ENCODE data around the gene PDE3A.

DNA sequence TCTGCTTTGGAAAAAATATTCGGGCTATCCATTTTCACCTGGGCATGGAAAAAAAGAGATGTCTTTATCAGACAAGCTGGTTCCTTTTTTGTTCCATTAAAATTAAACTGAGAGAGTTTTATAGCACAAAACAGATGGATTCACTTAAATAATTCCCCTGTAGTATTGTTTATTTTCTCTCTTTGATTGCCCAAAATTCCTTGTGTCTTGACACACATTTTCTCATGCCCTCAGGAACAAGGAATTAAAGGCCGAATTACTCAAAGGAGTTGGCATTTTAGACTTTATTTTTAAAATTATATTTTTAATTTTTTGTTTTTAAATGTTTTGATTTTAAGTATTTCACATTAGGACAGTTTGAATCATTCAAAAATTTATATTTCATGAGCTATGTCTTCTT lies 257.2 kb downstream of the PDE3A start:
- TF ChIP-seq POLR2AphosphoS5 (IDR thresholded peaks at IDR 0.05): no peak
- TF ChIP-seq, protein P1, sequence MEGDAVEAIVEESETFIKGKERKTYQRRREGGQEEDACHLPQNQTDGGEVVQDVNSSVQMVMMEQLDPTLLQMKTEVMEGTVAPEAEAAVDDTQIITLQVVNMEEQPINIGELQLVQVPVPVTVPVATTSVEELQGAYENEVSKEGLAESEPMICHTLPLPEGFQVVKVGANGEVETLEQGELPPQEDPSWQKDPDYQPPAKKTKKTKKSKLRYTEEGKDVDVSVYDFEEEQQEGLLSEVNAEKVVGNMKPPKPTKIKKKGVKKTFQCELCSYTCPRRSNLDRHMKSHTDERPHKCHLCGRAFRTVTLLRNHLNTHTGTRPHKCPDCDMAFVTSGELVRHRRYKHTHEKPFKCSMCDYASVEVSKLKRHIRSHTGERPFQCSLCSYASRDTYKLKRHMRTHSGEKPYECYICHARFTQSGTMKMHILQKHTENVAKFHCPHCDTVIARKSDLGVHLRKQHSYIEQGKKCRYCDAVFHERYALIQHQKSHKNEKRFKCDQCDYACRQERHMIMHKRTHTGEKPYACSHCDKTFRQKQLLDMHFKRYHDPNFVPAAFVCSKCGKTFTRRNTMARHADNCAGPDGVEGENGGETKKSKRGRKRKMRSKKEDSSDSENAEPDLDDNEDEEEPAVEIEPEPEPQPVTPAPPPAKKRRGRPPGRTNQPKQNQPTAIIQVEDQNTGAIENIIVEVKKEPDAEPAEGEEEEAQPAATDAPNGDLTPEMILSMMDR (IDR thresholded peaks at IDR 0.05): no peak
- no peak for TF ChIP-seq POLR2A (IDR thresholded peaks at IDR 0.05)
